ENCODE data around the gene FHOD3. TPM values are rescaled to one million over a fixed set of nuclear protein-coding genes. Genes with fewer than 3 reads are reported as not detected.
A peak's percentile ranks its signal among the peaks of the same experiment; 100 is the strongest.

Gene FHOD3
- total and polyA plus RNA-seq, 2 of the 4 experiments (the other 2 are of a cell fraction) = 14.6 to 16.0 TPM

- no peak overlapping the region for H4K8ac ChIP-seq (ENCODE audit: low read depth in 2 of 2, low read length in 2 of 2)
- H2AK5ac ChIP-seq (ENCODE audit: low read depth, low read length) = no peak overlapping the region
- peaks cover 11% of the 10 kb centered on the region for H3K4me1 ChIP-seq (ENCODE audit: control insufficient read depth, insufficient read depth, low read length)
- dilution Hi-C loops (cut with HindIII; ENCODE audit: low sequenced_read_pairs, unreplicated experiment) (no loop called here), in situ Hi-C loops (cut with MboI; ENCODE audit: low sequenced_read_pairs) (no loop called here), intact Hi-C loops (cut with micrococcal nuclease) (no loop called here)
- TF ChIP-seq MXI1 (IDR thresholded peaks at IDR 0.05; ENCODE audit: borderline replicate concordance, low read depth, low read length) (no peak), MAZ (IDR thresholded peaks at IDR 0.05; ENCODE audit: borderline replicate concordance, low read depth, low read length) (no peak), NFE2L2 (IDR thresholded peaks at IDR 0.05; ENCODE audit: low read depth, low read length) (no peak), FOS (IDR thresholded peaks at IDR 0.05; ENCODE audit: low read depth, low read length) (no peak), POLR2A (IDR thresholded peaks at IDR 0.05; ENCODE audit: low read depth, low read length) (no peak), CHD1 (IDR thresholded peaks at IDR 0.05; ENCODE audit: low read depth, low read length) (no peak), RCOR1 (IDR thresholded peaks at IDR 0.05; ENCODE audit: insufficient replicate concordance, low read length) (no peak), BHLHE40 (IDR thresholded peaks at IDR 0.05; ENCODE audit: low read depth, low read length) (no peak), RFX5 (IDR thresholded peaks at IDR 0.05; ENCODE audit: low read depth, low read length) (no peak), CEBPB (IDR thresholded peaks at IDR 0.05; ENCODE audit: low read depth, low read length) (no peak), RAD21 (IDR thresholded peaks at IDR 0.05; ENCODE audit: low read length) (no peak), SMC3 (IDR thresholded peaks at IDR 0.05; ENCODE audit: low read depth, low read length) (no peak), USF2 (IDR thresholded peaks at IDR 0.05; ENCODE audit: low read depth, low read length) (no peak), MAFK (IDR thresholded peaks at IDR 0.05; ENCODE audit: low read depth, low read length) (no peak), ELK1 (IDR thresholded peaks at IDR 0.05; ENCODE audit: borderline replicate concordance, low read depth, low read length) (no peak), CTCF (conservative IDR thresholded peaks at IDR 0.05; ENCODE audit: low read depth, low read length) (no peak)
- H2AFZ ChIP-seq (replicated peaks; ENCODE audit: low read length, poor library complexity) = no peak overlapping the region
- no peak overlapping the region for H3K56ac ChIP-seq (ENCODE audit: extremely low read depth, insufficient read depth, low read length)
- ATAC-seq (ENCODE audit: low read depth) (no peak), DNase-seq (no peak)
- no peaks in the 10 kb centered on the region for H3K36me3 ChIP-seq (ENCODE audit: control insufficient read depth, insufficient read depth, low read length)
- ChIA-PET POLR2A (ENCODE audit: unreplicated experiment) (interaction anchor here (0.6 to 0.7 kb wide), 2 partner anchors 58 to 367 kb away, joined by 3 to 9 read pairs; partner anchors contain the start of gene TPGS2), CTCF (interaction anchor here (0.6 kb wide), 2 partner anchors 14 to 882 kb away, joined by 3 to 5 read pairs; no protein-coding TSS in a partner anchor)
- H4K20me1 ChIP-seq (ENCODE audit: insufficient read depth, low read length) = 0 out of 2 replicates have a peak, but pooled peaks cover 6% of the 10 kb centered on the region
- H2BK5ac ChIP-seq (ENCODE audit: low read depth, low read length, poor library complexity, severe bottlenecking) = no peak overlapping the region
- peak overlapping the region; percentile 33; the same call in 1 of the 2 replicates for H3K4me2 ChIP-seq (ENCODE audit: low read depth, low read length)
- H2AK9ac ChIP-seq (replicated peaks; ENCODE audit: low read depth, low read length, poor library complexity) = no peak overlapping the region
- peaks cover 16% of the 10 kb centered on the region; the same call in 1 of the 2 replicates for H3K9me1 ChIP-seq (ENCODE audit: insufficient read depth, low read length)
- no peaks in the 10 kb centered on the region; the same call in none of the 2 replicates for H3K27me3 ChIP-seq (ENCODE audit: control insufficient read depth, insufficient read depth, low read length)
- WGBS, 2 experiments (ENCODE audit: extremely low coverage in 2 of 2, insufficient read length in 1 of 2) = no CpG with 5 or more reads among the region's 1 CpG
- H3K4ac ChIP-seq (ENCODE audit: low read depth, low read length) = no peak overlapping the region
- no peak overlapping the region for H3K9ac ChIP-seq (ENCODE audit: low read depth, low read length)
- H3K4me3 ChIP-seq (ENCODE audit: insufficient read depth, low read depth, low read length) = no peak overlapping the region
- no peak overlapping the region for H3K27ac ChIP-seq (ENCODE audit: insufficient read depth, low read length)
- no peak overlapping the region for H4K91ac ChIP-seq (ENCODE audit: insufficient read depth, low read depth, low read length)
- no peak overlapping the region for H2BK15ac ChIP-seq (ENCODE audit: low read depth, low read length)
- 0 out of 4 replicates have a peak, but pooled peaks cover 0 to 7% of the 10 kb centered on the region in 2 experiments for H3K79me1 ChIP-seq (ENCODE audit: low read depth in 1 of 2, low read length in 2 of 2)
- no peak overlapping the region for H3K23ac ChIP-seq (ENCODE audit: low read depth, low read length)
- no TSS peak for BruUV-seq (replicated peaks)
- H3K9me3 ChIP-seq (ENCODE audit: control insufficient read depth, insufficient read depth, low read length) = no peaks in the 10 kb centered on the region
- H2BK20ac ChIP-seq (ENCODE audit: low read depth, low read length) = no peak overlapping the region
- no peak overlapping the region for H2BK120ac ChIP-seq (ENCODE audit: low read depth, low read length)
- no peak overlapping the region for H4K5ac ChIP-seq (ENCODE audit: low read depth, low read length)
- H3K14ac ChIP-seq (replicated peaks; ENCODE audit: low read depth, low read length) = no peak overlapping the region
- H3K18ac ChIP-seq (ENCODE audit: low read depth, low read length) = no peak overlapping the region
Observed at GRCh38 chr18:36461551-36461987, 164.1 kb downstream of the FHOD3 start.

All from IMR-90 (cell line).